DMS153 treated with DMSO at 0.1 percent for 48 hours (cell line): ENCODE results near the gene PRIM2.
"Not testable (repeated sequence)": the region's sequence is repeated elsewhere in the genome, so short reads cannot be mapped to it uniquely, and the experiment has no call there.

Source experiments
- DNase-seq: peaks from one replicate; lab custom pipeline; 2025; ENCODE audit not compliant: unreplicated experiment; lab: John Stamatoyannopoulos, UW

The PRIM2 gene

DNA sequence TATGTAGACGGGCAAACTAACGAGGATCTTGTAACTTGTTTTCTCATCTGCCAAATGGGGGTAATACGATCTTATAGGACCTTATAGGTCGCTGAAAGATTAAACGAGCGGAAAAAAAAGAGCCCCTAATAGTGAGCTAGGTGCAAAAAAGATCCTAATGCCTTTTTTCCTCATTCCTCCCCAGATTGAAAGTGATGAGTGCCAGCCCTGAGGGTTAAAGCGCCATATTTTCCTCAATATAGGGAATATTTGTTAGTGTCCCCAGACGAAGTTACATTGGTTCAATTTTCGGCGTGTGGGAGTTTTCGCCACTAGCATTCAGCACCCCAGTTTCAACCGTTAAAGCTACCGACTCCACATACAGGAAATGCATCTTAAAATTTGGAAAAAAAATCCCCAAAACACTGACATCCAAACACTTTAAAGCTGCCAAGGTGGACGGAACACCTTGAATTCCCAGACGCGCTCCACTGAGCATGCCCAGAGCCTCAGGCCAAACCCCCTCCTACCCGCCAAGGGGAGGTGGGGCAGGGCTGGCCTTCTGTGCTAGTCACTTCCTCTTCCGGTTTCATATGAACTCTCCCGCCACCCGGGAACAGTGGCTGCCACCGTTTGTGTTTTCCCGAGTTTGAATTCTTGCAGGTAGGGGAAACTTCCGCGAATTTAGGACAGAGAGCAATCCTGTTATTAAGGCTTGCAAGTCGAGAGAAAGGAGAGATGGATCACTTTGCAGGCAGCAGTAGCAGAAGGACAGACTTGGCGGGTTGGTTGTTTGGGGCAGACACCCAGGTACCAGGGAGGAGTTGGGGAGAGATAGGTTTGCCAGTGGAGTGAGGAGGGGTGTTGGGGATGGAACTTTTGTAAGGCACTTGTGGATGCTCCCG, at the start of gene PRIM2:
TSS of gene PRIM2 (plus strand) at position 571 of the 884 bp plus-strand sequence. CDS start 816 bp downstream, outside the sequence.
- DNase-seq = peak; percentile 76

DNA sequence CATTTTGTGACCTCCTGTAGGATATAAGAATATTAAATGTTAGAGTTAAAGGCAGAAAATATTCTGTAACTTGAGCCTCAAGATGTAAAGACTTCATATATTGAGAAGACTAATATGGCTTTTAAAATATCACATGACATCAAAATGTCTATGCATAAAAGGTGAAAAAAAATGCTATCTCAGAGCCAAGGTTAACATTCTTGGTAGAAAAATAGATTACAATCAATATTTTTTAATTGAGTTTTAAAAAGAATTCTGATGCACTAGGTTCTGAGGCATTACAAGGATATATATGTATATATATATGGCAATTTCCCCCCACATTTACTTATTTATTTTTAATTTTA, 49.2 kb upstream of the PRIM2 start:
- no peak for DNase-seq

DNA sequence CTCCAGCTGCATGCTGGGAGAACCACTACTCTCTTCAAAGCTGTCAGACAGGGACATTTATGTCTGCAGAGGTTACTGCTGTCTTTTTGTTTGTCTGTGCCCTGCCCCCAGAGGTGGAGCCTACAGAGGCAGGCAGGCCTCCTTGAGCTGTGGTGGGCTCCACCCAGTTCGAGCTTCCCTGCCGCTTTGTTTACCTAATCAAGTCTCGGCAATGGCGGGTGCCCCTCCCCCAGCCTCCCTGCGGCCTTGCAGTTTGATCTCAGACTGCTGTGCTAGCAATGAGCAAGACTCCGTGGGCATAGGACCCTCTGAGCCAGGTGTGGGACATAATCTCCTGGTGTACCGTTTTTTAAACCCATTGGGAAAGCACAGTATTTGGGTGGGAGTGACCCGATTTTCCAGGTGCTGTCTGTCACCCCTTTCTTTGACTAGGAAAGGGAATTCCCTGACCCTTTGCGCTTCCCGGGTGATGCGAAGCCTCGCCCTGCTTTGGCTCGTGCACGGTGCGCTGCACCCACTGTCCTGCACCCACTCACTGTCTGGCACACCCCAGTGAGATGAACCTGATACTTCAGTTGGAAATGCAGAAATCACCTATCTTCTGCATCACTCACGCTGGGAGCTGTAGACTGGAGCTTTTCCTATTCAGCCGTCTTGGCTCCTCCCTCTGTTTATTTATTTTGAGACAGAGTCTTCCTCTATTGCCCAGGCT, 43.2 kb upstream of the PRIM2 start:
- DNase-seq = not testable (repeated sequence)

DNA sequence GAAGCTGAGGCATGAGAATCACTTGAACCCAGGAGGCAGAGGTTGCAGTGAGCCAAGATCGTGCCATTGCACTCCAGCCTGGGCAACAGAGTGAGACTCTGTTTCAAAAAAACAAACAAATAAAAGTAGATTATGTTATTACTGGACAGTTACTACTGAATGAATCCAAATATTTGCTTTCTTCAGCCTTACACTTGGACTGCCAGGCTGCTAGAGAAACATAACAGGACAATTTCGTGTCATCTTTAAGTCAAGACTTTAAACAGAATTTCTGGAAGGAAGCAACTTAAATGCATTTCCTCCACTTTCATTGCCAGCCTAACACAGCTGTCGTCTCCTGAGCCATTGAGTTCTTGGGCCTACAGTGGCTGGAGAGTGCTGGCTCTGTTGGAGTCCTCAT, 42.0 kb upstream of the PRIM2 start:
- no peak for DNase-seq

GRCh38 chr6:57276946-57277345, 40.5 kb upstream of the PRIM2 start:
- DNase-seq = no peak

- DNase-seq = no peak
Observed at GRCh38 chr6:57278570-57278969, 38.9 kb upstream of the PRIM2 start.

GRCh38 chr6:57279013-57279412, 38.4 kb upstream of the PRIM2 start:
- no peak for DNase-seq

- no peak for DNase-seq
Observed at GRCh38 chr6:57283106-57283505, 34.3 kb upstream of the PRIM2 start.

DNA sequence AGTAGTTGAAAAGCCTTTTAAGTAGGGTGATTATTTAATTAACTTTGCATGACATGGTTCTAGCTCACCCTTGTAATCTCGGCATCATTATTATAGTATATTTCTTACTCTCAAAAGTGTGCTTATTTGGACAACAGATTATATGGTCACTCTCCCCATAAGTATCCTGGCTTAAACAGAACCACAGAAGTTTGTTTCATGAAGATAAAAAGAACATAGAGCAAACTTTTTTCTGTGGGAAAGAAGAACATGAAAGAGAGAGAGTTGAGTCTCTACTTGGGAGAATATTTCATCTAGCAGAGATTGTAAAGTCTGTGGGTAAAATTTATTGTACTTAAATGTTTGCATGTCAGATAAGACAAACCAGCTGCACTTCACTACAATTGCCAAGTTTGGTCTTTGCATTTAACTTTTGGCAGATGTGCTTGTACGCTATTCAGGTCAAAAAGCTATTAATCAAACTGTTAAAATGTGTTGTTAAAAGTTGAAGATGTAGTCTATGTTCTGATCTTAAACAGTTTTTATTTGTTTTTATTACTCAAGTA, 33.4 kb upstream of the PRIM2 start:
- no peak for DNase-seq

DNA sequence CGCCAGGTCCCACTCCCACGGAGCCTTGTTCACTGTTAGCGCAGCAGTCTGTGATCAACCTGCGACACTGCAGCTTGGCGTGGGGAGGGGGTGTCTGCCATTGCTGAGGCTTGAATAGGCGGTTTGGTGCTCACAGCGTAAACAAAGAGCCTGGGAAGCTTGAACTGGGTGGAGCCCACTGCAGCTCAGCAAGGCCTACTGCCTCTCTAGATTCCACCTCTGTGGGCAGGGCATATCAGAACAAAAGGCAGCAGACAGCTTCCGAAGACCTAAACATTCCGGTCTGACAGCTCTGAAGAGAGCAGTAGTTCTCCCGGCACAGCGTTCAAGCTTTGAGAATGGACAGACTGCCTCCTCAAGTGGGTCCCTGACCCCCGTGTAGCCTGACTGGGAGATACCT, 29.3 kb upstream of the PRIM2 start:
- DNase-seq = peak; percentile 50

DNA sequence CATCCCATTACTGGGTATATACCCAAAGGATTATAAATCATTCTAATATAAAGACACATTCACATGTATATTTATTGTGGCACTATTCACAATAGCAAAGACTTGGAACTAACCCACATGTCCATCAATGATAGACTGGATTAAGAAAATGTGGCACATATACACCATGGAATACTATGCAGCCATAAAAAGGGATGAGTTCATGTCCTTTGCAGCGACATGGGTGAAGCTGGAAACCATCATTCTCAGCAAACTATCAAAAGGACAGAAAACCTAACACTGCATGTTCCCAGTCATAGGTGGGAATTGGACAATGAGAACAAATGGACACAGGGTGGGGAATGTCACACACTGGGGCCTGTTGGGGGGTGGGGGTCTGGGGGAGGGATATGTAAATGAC, 24.0 kb upstream of the PRIM2 start:
- not testable (repeated sequence) for DNase-seq

GRCh38 chr6:57294862-57295445, 22.5 kb upstream of the PRIM2 start:
- DNase-seq = no peak

DNA sequence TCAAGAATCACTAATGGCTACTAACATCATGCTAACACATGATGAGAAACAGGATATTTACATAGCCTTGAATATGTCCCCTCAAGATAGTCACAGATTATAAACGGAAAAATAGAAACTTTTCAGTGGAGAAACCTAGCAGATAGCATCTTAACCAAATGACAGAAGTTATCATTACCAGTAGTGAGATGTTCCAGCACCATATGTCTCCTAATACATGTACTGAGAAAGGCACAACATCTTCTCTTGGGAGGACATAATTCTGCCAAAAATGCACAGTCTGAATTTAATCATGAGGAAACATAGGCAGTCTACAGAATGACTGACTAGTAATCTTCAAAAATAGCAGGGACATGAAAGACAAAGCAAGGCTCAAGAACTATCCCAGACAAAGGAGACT, 19.9 kb upstream of the PRIM2 start:
- DNase-seq = no peak

GRCh38 chr6:57298741-57299140, 18.7 kb upstream of the PRIM2 start:
- DNase-seq = no peak

GRCh38 chr6:57301757-57302156, 15.7 kb upstream of the PRIM2 start:
- no peak for DNase-seq

GRCh38 chr6:57302477-57302876, 15.0 kb upstream of the PRIM2 start:
- no peak for DNase-seq

DNA sequence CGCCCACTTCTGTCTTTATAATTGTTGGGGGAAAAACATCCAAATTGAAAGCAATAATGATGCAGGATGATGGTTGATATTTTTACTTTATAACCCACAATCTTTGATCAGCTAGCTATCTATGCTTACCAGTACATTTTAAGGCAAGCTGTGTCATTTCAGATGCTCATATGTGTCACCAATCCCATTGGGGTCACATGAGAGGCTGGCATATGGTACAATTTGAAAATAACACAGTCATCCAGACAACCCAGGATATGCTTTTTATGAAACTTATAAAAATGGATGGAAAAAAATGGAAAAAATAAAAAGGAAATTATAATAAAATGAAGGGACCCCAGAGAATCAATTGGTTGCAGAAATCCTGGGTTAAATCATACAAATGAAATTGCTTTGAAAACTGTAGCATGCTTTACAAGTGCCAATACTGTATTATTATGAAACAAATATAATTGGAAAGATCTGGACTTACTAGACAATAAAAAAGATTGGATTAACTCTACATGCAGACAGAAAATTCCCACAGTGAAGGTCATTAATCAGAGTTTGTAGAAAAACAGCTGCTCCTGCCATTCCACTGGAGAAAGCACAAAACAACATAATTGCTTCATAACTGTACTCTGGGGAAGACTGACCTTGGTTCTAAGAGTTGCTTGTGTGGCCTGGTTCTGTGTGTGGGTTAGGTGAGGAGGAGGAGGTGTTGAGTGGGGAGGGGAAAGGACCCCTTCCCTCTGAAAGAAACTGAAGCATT, 13.3 kb upstream of the PRIM2 start:
- no peak for DNase-seq

- DNase-seq = no peak
Observed at GRCh38 chr6:57305107-57305506, 12.3 kb upstream of the PRIM2 start.

GRCh38 chr6:57305761-57306160, 11.7 kb upstream of the PRIM2 start:
- DNase-seq = no peak

DNA sequence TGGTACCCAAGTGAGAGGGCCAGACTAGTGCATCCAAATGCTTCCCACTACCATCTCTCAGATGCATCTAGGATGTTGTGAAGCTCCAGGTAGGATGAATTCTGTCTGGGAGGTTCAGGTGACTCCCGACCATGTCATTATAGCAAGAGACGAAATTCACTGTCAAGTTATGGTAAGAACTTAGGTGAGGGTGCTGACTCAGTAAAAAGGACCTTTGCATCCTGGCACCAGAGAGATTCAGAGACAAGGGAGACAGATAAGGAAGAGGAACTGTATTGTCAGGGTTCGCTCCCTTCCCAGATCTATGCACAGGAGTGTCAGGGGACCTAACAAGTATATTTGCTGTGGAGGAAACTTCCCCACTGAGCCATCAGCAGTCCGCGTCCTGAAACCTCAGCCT, 11.2 kb upstream of the PRIM2 start:
- no peak for DNase-seq

DNA sequence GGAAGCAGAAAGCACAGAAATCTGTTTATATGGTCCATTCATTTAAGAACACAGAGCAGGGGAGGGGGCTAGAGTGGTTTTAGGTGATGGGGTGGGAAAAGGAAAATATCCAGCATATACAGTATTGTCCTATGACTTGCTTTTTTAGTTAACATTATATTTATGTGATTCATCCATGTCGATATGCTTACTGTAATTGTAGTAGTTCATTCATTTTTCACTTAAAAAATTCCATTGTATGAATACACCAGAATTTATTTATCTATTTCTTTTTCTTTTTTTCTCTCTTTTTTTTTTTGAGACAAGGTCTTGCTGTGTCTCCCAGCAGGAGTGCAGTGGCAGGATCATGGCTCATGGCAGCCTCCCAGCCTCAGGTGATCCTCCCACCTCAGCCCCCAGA, 9.6 kb upstream of the PRIM2 start:
- no peak for DNase-seq
